HG03025 (cell line): ENCODE data around the gene TMEM72.
"Not testable (repeated sequence)": the region's sequence is repeated elsewhere in the genome, so short reads cannot be mapped to it uniquely, and the experiment has no call there.

Experiments used
- ATAC-seq: cut with Tn5 transposase; IDR thresholded peaks from one replicate; pipeline ENCODE4 v1.9.1; 2021; ENCODE audit warnings: mild to moderate bottlenecking, moderate library complexity; ENCODE audit not compliant: unreplicated experiment, low FRiP score

TMEM72 gene

DNA sequence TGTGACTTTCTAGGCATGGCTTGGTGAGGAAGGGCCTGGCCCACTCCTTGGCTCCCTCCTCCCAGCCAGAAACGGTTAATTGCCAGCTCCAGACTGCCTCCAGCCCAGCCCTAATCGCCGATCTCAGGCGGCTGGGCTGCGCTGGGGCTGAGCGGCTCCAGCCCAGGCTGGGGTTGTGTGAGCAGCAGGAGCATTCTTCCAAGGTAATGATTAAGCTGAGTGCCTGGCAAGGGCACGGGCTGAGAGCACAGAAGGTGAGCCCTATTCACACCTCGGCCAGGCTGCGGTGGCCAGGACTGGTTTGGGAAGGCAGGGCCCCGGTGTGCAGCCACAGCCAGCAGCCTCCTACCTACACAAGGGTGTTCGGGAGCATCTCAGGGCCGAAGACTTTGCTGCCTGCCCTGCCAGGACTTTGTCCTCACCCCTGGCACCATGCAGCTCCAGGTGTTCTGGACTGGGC, at the start of gene TMEM72:
TMEM72 (plus strand) TSS at position 257 of the 460 bp plus-strand sequence; CDS start at position 433, 176 bp downstream.
- no peak for ATAC-seq

- no peak for ATAC-seq
Observed at GRCh38 chr10:44862006-44862751, 49.0 kb upstream of the TMEM72 start.

DNA sequence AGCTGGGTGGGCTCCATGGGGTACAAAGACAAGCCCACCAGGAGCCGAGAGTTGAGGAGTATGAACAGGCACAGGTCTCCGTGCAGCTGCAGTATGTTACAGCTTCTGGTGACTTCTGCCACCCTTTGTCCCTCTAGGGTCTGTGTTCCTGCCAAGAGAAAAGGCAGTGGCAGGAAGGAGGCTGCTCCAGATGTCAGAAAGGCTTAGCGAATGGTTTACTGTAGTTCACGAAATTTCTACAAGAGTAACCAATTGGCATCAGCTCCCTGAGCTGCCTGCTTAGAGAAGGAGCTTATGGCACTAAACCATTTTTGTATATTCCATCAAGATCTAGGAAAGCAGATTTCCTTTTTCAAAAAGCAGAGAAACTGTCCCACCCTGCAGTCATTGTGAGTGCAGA, 48.2 kb upstream of the TMEM72 start:
- no peak for ATAC-seq

- ATAC-seq, result no peak
Observed at GRCh38 chr10:44863344-44864047, 47.6 kb upstream of the TMEM72 start.

GRCh38 chr10:44864051-44864450, 47.1 kb upstream of the TMEM72 start:
- ATAC-seq, result no peak

DNA sequence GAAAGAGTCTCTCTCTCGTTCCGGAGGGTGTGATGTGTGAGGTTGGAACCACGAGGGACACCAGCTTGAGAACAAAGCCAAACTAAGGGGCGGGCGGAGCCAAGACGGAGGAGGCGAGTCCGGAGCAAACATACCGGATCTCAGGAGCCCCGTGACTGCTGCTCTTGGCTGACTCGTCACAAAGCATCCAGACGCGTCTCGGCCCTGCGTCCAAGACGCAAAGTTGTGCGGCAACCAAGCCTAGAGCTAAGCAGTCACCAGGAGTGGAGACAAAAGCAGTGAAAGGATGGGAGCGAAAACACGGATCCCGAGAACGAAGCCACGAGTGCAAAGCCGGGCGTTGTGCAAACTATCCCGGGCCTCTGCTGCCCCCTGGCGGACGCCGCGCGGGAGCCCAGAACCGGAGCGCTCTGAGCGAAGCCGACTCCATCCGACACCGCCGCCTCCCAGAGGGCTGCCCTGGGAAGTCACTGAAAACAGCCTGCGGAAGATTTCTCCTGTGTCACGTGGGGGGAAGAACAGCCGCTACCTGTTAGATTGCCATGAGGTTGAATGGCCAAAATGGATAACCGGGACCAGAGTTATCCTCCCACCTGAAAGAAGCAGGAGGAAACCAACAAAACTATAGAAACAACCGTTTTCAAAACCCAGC, 46.4 kb upstream of the TMEM72 start:
- ATAC-seq, result peak; percentile 75

- ATAC-seq, result no peak
Observed at GRCh38 chr10:44865289-44865671, 45.9 kb upstream of the TMEM72 start.

DNA sequence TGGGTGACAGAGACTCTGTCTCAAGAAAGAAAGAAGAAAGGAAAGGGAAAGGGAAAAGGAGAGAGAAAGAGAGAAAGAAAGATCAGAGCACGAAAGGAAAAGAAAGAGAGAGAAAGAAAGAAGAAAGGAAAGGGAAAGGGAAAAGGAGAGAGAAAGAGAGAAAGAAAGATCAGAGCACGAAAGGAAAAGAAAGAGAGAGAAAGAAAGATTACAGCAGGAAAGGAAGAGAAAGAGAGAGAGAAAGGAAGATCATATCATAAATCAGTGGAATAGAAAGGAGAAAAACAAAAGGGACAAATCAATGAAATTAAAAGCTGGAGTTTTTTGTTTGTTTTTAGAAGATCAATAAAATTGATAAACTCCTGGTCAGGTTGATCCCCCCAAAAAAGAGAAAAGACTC, 44.8 kb upstream of the TMEM72 start:
- not testable (repeated sequence) for ATAC-seq

DNA sequence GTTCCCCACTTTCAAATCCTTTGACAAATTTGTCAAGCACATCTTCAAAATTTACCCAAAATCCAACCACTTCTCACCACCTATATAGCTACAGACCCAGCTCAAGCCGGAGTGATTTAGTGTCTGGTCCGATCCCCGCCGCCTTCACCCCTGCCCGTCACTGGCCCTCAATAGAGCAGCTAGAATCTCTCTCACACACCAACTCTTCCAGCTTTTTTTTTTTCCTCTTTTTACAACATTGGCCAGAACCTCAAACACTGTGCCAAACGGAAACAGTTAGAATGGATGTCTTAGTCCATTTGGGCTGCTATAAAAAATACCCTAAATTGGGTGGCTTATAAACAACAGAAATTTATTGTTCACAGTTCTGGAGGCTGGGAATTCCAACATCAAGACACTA, 41.1 kb upstream of the TMEM72 start:
- no peak for ATAC-seq

- no peak for ATAC-seq
Observed at GRCh38 chr10:44873160-44873559, 38.0 kb upstream of the TMEM72 start.

DNA sequence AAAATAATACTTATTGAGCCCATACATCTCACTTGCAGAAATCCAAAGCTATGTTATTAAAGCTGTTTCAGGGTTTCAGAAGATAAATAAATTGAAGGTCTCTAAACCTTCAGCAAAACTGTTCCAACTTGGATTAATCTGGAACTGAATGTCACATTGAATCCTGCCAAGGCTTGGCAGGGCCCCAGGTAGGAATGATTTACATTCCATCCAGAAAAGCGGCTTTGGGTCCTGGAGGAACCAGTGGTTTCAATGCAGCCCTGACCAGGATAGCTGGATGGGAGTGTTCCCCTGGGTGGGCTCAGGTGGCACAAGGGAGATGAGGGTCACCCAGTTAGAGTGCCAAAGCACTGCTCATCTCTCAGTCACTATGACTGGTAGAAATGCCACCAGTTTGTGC, 37.0 kb upstream of the TMEM72 start:
- no peak for ATAC-seq

DNA sequence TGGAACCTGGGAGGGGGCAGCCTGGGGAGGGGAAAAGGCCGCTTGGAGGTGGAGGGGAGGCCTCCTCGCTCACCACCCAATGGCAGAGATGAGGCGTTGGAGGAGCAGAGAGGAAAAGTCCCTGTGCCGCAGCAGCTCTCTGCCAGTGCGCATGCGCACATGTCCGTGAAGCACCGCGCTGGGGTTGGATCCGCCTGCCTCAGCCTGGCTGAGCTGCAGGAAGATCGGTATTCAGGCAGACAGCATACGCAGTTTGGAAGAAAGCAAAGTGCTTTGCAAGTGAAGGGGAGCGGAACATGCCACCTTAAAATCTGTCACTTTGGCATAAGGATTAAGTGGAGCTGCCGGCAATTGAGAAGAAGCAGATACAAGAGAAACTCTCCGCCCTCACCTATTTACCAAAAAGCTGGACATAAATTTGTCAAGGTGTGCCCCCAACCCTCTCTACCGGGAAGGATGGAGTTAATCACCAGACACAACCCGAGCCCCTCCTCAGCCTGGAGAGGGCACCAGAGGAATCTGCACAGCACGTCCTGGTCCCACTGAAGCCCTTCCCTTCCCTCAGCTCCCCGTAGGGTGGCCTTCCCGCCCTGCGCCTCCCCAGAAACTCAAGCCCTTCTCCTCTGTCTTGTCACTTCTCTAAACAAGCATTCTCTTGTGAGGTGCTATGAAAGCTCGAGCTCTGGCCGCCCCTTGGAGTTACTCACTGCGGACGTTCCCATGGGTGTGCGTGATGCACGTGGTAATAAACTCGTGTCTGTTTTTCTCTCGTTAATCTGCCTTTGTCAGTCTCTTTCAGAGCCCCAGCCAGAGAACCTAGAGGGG, 32.2 kb upstream of the TMEM72 start:
- ATAC-seq, result no peak

GRCh38 chr10:44879531-44879899, 31.6 kb upstream of the TMEM72 start:
- no peak for ATAC-seq

DNA sequence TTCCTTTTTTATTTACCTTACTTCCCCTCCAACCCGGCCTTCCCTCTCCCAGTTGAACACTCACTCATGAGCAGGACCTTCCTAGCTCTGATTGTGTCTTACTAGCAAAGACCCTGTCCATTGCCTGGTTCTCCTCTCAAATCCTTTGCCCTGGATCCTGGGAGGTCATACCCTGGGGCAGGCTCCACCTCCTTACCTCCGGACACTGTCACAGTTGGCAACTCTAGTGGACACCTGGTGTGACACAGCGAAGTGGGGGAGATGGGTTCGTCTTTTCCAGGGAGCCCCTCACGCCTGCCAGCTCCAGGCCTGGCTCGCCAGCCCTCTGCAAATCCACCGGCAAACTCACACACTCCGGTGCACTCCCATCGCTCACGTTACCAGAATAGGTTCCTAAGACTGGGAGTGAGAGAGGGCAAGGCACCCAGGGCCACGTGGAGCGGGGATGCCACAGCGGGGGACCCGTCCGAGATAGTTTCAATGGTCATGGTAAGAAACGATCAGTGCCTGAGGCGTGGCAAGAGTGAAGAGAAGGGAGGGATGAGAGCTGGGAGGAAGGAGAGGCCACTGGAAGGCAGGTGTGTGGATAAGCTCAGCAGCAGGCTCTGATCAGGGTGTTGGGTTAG, 30.9 kb upstream of the TMEM72 start:
- ATAC-seq, result no peak

GRCh38 chr10:44881649-44882048, 29.5 kb upstream of the TMEM72 start:
- ATAC-seq, result no peak

DNA sequence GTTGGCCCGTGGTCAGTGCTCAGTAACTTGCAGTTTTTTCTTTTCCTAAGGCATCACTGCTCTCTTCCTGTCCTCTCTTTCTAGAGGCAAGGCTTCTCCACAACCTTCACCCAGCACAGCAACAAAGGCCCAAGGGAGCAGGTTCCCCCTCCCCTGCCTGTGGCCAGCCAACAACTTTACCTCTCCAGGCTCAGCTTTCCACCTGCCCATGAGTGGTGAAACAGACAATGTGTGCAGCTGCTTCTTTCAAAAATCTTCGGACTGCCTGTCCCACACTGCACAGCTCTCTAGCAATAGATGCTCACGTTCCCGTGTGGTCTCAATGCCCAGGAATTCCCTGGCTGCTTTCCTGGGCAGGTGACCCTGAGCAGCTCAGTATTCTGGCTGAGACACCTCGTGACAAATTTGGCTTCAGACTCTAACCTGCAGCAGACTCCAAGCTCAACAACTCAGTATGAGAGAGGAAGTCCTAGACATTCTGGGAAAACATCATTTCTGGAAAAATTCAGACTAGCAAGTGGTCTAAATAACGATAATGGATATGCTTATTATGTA, 28.9 kb upstream of the TMEM72 start:
- ATAC-seq, result no peak

- no peak for ATAC-seq
Observed at GRCh38 chr10:44883593-44884331, 27.4 kb upstream of the TMEM72 start.

DNA sequence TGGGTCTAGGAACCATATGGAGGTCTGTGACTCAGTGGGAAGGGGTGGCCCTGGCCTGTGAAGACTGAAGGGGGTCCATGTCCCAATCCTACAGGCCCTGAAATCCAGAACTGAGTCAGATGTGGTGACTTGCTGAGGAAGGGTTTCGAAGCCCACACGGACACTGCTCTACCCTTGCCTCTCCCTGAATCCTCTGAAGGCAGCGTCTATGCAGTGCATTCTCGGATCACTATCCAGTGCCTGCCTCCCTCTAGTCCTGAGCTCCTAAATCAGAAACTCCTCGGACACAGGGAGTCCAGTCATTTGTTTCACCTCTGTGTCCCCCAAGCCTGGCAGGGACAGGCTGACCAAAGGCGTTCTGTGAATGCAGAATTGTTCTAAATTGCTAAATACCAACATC, 25.4 kb upstream of the TMEM72 start:
- no peak for ATAC-seq

GRCh38 chr10:44886966-44887365, 24.2 kb upstream of the TMEM72 start:
- ATAC-seq, result no peak
